HCT116 (cell line): ENCODE results near the gene EXOSC5. TPM values are rescaled to one million over a fixed set of nuclear protein-coding genes. Genes with fewer than 3 reads are reported as not detected.

Experiments used
- ATAC-seq: fragments of 200-7000 bp; cut with Tn5 transposase; 2 replicates; pipeline ENCODE4 v1.9.1; 2020; ENCODE audit warnings: mild to moderate bottlenecking, moderate library complexity
- BruUV-seq: library from RNA; stranded (reverse); fragments of 400-500 nt; replicated peaks from 2 replicates; lab custom pipeline; 2021; lab: Mats Ljungman, UMichigan
- CTCF ChIA-PET: fragments of 300-600 bp; sonication (Branson Sonifier 250); formaldehyde crosslinking; loops from one replicate; lab custom pipeline; 2021; ENCODE audit warnings: antibody characterized with exemption; lab: Charles Lee
- POLR2A ChIA-PET: fragments of 300-600, 350-600 bp; sonication (Branson Sonifier 250); formaldehyde crosslinking; loops from one replicate; lab custom pipeline; 2021; ENCODE audit warnings: antibody characterized with exemption; lab: Charles Lee
- RAD21 ChIA-PET, 2 experiments: fragments of 300-600 bp; sonication (Branson Sonifier 250); formaldehyde crosslinking; loops; one replicate each; lab custom pipeline; 2023; ENCODE audit warnings: low total read pairs in 2 of 2; ENCODE audit not compliant: uncharacterized antibody in 2 of 2, unreplicated experiment in 2 of 2, low non-redundant PET in 1 of 2; lab: Charles Lee
- DNase-seq: peaks from one replicate; pipeline ENCODE4 v3.0.0-alpha.2; 2010; ENCODE audit warnings: low read depth, low spot score
- H2AFZ ChIP-seq: fragments of 200-600 bp; shearing (Covaris generic), sonication (generic); 2 replicates; pipeline ENCODE4 v1.6.1; 2017; ENCODE audit warnings: low read depth, mixed run types, mixed read lengths, antibody characterized with exemption, low read length; ENCODE audit not compliant: poor library complexity, severe bottlenecking
- H3K27ac ChIP-seq: 2 replicates; pipeline ENCODE4 v1.5.1; 2012; ENCODE audit warnings: low read depth, low read length
- H3K27me3 ChIP-seq: fragments of 200-600 bp; sonication (generic); 2 replicates; pipeline ENCODE4 v1.6.1; 2016; ENCODE audit warnings: mixed run types, low read length, mixed read lengths; ENCODE audit not compliant: insufficient read depth
- H3K36me3 ChIP-seq, 2 experiments: fragments of 200-500 bp in 1 of 2; fragments of 200-600 bp in 1 of 2; sonication (Bioruptor generic) in 1 of 2; sonication (generic) in 1 of 2; 2 replicates each; pipeline versions ENCODE4 v1.5.1 to v1.6.1; 2014 to 2016; ENCODE audit warnings: low read length in 2 of 2, inconsistent platforms in 1 of 2, mixed read lengths in 1 of 2, mixed run types in 1 of 2; ENCODE audit not compliant: insufficient read depth in 2 of 2, control insufficient read depth in 1 of 2
- H3K4me1 ChIP-seq, 2 experiments: fragments of 200-600 bp in 1 of 2; sonication (generic) in 1 of 2; 2 replicates each; pipeline versions ENCODE4 v1.5.1 to v1.6.1; 2012 to 2017; ENCODE audit warnings: low read length in 2 of 2, inconsistent platforms in 1 of 2, mild to moderate bottlenecking in 1 of 2, mixed read lengths in 1 of 2, mixed run types in 1 of 2, moderate library complexity in 1 of 2; ENCODE audit not compliant: insufficient read depth in 2 of 2, control insufficient read depth in 1 of 2
- H3K4me2 ChIP-seq: fragments of 200-600 bp; sonication (generic); 2 replicates; pipeline ENCODE4 v1.6.1; 2017; ENCODE audit warnings: mixed run types, low read length, mixed read lengths
- H3K4me3 ChIP-seq, 2 experiments: fragments of 200-600 bp in 1 of 2; sonication (generic) in 1 of 2; replicated peaks in 1 of 2; 2 replicates each; pipeline ENCODE4 v1.5.1; 2011 to 2016; ENCODE audit warnings: low read length in 2 of 2, control low read depth in 1 of 2, low read depth in 1 of 2, mild to moderate bottlenecking in 1 of 2, mixed read lengths in 1 of 2, mixed run types in 1 of 2
- H3K79me2 ChIP-seq: fragments of 200-600 bp; sonication (generic); 2 replicates; pipeline ENCODE4 v1.6.1; 2017; ENCODE audit warnings: mild to moderate bottlenecking, mixed run types, low read length, moderate library complexity, mixed read lengths; ENCODE audit not compliant: insufficient read depth
- H3K9ac ChIP-seq: fragments of 200-600 bp; sonication (generic); 2 replicates; pipeline ENCODE4 v1.6.1; 2016; ENCODE audit warnings: low read length, mixed read lengths
- H3K9me2 ChIP-seq: fragments of 200-600 bp; sonication (generic), shearing (Covaris generic); 2 replicates; pipeline ENCODE4 v1.6.1; 2017; ENCODE audit warnings: mixed run types, mild to moderate bottlenecking, moderate library complexity; ENCODE audit not compliant: insufficient read depth
- H3K9me3 ChIP-seq, 2 experiments: fragments of 200-500 bp in 1 of 2; fragments of 200-600 bp in 1 of 2; sonication (Bioruptor generic) in 1 of 2; sonication (generic) in 1 of 2; 2 replicates each; pipeline ENCODE4 v1.6.1; 2014 to 2017; ENCODE audit warnings: low read length in 2 of 2, mixed read lengths in 2 of 2, inconsistent platforms in 1 of 2, low read depth in 1 of 2, mild to moderate bottlenecking in 1 of 2, mixed run types in 1 of 2, moderate library complexity in 1 of 2; ENCODE audit not compliant: control insufficient read depth in 1 of 2, insufficient read depth in 1 of 2
- H4K20me1 ChIP-seq: fragments of 200-600 bp; sonication (generic), shearing (Covaris generic); 2 replicates; pipeline ENCODE4 v1.6.1; 2017; ENCODE audit warnings: mixed run types, mild to moderate bottlenecking, moderate library complexity; ENCODE audit not compliant: insufficient read depth
- CBX3 ChIP-seq: IDR thresholded peaks from 2 replicates; pipeline ENCODE4 v1.6.1; 2012; ENCODE audit warnings: low read depth
- EGR1 ChIP-seq: IDR thresholded peaks from 2 replicates; pipeline ENCODE4 v1.6.1; 2012; ENCODE audit warnings: low read depth
- ELF1 ChIP-seq: IDR thresholded peaks from 2 replicates; pipeline ENCODE4 v1.6.1; 2012; ENCODE audit warnings: low read depth, borderline replicate concordance
- EZH2 ChIP-seq: fragments of 200-600 bp; sonication (generic); IDR thresholded peaks from 2 replicates; pipeline ENCODE4 v1.6.1; 2017; ENCODE audit warnings: antibody characterized with exemption, mixed run types
- EZH2phosphoT487 ChIP-seq: fragments of 200-600 bp; IDR thresholded peaks from 2 replicates; pipeline ENCODE4 v1.6.1; 2018; ENCODE audit warnings: antibody characterized with exemption, borderline replicate concordance
- POLR2AphosphoS5 ChIP-seq: IDR thresholded peaks from 2 replicates; pipeline ENCODE4 v1.6.1; 2011; ENCODE audit warnings: mild to moderate bottlenecking, low read depth, low read length, moderate library complexity
- RAD21 ChIP-seq: IDR thresholded peaks from 2 replicates; pipeline ENCODE4 v1.6.1; 2012; ENCODE audit warnings: low read depth, mild to moderate bottlenecking
- SP1 ChIP-seq: IDR thresholded peaks from 2 replicates; pipeline ENCODE4 v1.6.1; 2012; ENCODE audit warnings: low read depth
- SRF ChIP-seq: IDR thresholded peaks from 2 replicates; pipeline ENCODE4 v1.6.1; 2012; ENCODE audit warnings: low read depth
- TCF7L2 ChIP-seq: IDR thresholded peaks from 2 replicates; pipeline ENCODE4 v1.7.0; 2011; ENCODE audit warnings: borderline replicate concordance, inconsistent platforms; ENCODE audit not compliant: insufficient read depth, insufficient read length; ENCODE audit errors: extremely low read depth
- YY1 ChIP-seq: IDR thresholded peaks from 2 replicates; pipeline ENCODE4 v1.6.1; 2011; ENCODE audit warnings: low read length, low read depth, moderate library complexity, mild to moderate bottlenecking; ENCODE audit not compliant: insufficient replicate concordance; ENCODE audit errors: extremely low read depth
- ZFX ChIP-seq: fragments of 450-650 bp; IDR thresholded peaks from 2 replicates; pipeline ENCODE4 v1.6.1; 2017
- ZNF274 ChIP-seq: fragments of 200-500 bp; sonication (Bioruptor generic); IDR thresholded peaks from 2 replicates; pipeline ENCODE4 v1.6.1; 2014; ENCODE audit warnings: mild to moderate bottlenecking, low read depth, low read length, inconsistent platforms
- intact Hi-C: fragments of 100-400 bp; cut with micrococcal nuclease; formaldehyde crosslinking; loops from 2 replicates; pipeline ENCODE4 v1.10.0; 2022
- total RNA-seq: library from RNA; stranded (reverse); gene quantifications from one replicate; pipeline ENCODE4 v1.2.1, GENCODE V29; 2021; ENCODE audit not compliant: unreplicated experiment
- TF ChIP-seq, protein P1 (sequence below): IDR thresholded peaks from 2 replicates; pipeline ENCODE4 v1.6.1; 2012
- TF ChIP-seq, protein P2 (sequence below): IDR thresholded peaks from 2 replicates; pipeline ENCODE4 v1.6.1; 2011; ENCODE audit warnings: mild to moderate bottlenecking, low read length, moderate library complexity; ENCODE audit not compliant: insufficient replicate concordance; ENCODE audit errors: extremely low read depth
- TF ChIP-seq, protein P3 (sequence below), 3 experiments: fragments of 200-600 bp in 1 of 3; sonication (generic) in 1 of 3; IDR thresholded peaks in 2 of 3; conservative IDR thresholded peaks in 1 of 3; 2 replicates each; pipeline ENCODE4 v1.5.1; 2012 to 2017; ENCODE audit warnings: low read depth in 2 of 3, low read length in 2 of 3, antibody characterized with exemption in 1 of 3, borderline replicate concordance in 1 of 3, control low read depth in 1 of 3, mild to moderate bottlenecking in 1 of 3, mixed read lengths in 1 of 3, mixed run types in 1 of 3, moderate library complexity in 1 of 3; ENCODE audit not compliant: insufficient read depth in 1 of 3
- TF ChIP-seq, protein P4 (sequence below): IDR thresholded peaks from 2 replicates; pipeline ENCODE4 v1.6.1; 2012; ENCODE audit warnings: low read depth
- TF ChIP-seq, protein P5 (sequence below): IDR thresholded peaks from 2 replicates; pipeline ENCODE4 v1.6.1; 2012

The EXOSC5 gene
- total RNA-seq, 1 experiment from 2014 or later = 57.5 TPM

DNA sequence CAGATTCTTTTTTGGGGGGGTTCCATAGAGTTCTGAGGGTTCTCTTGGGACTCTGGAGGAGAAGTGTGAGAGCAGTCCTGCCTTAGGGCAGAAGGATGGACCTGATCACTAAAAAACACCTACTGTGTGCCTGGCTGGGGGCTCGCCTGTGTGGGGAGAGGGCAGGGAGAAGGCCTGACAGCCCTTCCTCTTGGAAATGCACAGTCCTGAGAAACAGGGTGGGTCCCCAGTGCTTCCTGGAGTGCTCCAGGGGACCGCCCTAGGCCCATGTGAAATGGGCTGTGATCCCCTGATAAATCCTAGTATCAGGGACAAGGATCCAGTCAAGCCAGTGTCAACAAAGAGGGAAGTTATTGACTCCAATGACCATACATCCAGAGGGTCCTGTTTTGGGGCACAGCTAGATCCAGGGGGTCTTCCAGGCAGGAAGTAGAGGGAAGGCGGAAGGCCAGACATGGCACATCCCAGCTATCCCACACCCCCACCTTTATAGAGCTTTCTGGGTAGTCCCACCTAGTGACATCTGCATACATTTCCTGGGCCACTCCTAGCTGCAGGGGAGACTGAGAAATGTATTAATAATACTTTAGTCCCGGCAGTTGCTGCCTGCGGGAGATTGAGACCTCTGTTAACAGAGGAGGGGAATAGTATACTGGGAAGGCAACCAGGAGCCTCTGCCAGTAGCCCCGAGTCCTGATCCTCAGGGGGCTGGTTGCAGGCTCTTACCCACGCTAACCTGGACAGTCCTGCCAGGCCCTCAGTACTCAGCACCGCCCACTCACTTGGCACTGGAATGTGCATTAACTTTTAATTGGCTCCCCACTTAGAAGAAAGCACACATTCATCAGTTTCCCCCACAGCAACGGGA lies 14.2 kb upstream of the EXOSC5 start:
- ATAC-seq = no peak
- no peaks in the 10 kb centered on the region for H4K20me1 ChIP-seq
- intact Hi-C loops = no loop called here
- no TSS peak for BruUV-seq
- H2AFZ ChIP-seq = no peak overlapping the region
- RAD21 ChIA-PET = no interaction called here
- H3K4me1 ChIP-seq = peaks cover 11 to 13% of the 10 kb centered on the region in 2 experiments; a peak in 3 of 4 replicates
- CTCF ChIA-PET = no interaction called here
- TF ChIP-seq ELF1 = no peak
- TF ChIP-seq, protein P1, sequence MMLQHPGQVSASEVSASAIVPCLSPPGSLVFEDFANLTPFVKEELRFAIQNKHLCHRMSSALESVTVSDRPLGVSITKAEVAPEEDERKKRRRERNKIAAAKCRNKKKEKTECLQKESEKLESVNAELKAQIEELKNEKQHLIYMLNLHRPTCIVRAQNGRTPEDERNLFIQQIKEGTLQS = no peak
- no peak for TF ChIP-seq EZH2
- no peak for TF ChIP-seq TCF7L2
- TF ChIP-seq SP1 = no peak
- TF ChIP-seq, protein P2, sequence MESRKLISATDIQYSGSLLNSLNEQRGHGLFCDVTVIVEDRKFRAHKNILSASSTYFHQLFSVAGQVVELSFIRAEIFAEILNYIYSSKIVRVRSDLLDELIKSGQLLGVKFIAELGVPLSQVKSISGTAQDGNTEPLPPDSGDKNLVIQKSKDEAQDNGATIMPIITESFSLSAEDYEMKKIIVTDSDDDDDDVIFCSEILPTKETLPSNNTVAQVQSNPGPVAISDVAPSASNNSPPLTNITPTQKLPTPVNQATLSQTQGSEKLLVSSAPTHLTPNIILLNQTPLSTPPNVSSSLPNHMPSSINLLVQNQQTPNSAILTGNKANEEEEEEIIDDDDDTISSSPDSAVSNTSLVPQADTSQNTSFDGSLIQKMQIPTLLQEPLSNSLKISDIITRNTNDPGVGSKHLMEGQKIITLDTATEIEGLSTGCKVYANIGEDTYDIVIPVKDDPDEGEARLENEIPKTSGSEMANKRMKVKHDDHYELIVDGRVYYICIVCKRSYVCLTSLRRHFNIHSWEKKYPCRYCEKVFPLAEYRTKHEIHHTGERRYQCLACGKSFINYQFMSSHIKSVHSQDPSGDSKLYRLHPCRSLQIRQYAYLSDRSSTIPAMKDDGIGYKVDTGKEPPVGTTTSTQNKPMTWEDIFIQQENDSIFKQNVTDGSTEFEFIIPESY = no peak
- TF ChIP-seq, protein P3, sequence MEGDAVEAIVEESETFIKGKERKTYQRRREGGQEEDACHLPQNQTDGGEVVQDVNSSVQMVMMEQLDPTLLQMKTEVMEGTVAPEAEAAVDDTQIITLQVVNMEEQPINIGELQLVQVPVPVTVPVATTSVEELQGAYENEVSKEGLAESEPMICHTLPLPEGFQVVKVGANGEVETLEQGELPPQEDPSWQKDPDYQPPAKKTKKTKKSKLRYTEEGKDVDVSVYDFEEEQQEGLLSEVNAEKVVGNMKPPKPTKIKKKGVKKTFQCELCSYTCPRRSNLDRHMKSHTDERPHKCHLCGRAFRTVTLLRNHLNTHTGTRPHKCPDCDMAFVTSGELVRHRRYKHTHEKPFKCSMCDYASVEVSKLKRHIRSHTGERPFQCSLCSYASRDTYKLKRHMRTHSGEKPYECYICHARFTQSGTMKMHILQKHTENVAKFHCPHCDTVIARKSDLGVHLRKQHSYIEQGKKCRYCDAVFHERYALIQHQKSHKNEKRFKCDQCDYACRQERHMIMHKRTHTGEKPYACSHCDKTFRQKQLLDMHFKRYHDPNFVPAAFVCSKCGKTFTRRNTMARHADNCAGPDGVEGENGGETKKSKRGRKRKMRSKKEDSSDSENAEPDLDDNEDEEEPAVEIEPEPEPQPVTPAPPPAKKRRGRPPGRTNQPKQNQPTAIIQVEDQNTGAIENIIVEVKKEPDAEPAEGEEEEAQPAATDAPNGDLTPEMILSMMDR (IDR thresholded peaks at IDR 0.05 in 2 of 3, conservative IDR thresholded peaks at IDR 0.05 in 1 of 3; ENCODE audit: borderline replicate concordance in 1 of 3, insufficient read depth in 1 of 3, low read depth in 2 of 3, low read length in 2 of 3) = no peak
- no peak for TF ChIP-seq ZFX
- TF ChIP-seq ZNF274 = no peak
- TF ChIP-seq SRF = no peak
- TF ChIP-seq POLR2AphosphoS5 = no peak
- TF ChIP-seq, protein P4, sequence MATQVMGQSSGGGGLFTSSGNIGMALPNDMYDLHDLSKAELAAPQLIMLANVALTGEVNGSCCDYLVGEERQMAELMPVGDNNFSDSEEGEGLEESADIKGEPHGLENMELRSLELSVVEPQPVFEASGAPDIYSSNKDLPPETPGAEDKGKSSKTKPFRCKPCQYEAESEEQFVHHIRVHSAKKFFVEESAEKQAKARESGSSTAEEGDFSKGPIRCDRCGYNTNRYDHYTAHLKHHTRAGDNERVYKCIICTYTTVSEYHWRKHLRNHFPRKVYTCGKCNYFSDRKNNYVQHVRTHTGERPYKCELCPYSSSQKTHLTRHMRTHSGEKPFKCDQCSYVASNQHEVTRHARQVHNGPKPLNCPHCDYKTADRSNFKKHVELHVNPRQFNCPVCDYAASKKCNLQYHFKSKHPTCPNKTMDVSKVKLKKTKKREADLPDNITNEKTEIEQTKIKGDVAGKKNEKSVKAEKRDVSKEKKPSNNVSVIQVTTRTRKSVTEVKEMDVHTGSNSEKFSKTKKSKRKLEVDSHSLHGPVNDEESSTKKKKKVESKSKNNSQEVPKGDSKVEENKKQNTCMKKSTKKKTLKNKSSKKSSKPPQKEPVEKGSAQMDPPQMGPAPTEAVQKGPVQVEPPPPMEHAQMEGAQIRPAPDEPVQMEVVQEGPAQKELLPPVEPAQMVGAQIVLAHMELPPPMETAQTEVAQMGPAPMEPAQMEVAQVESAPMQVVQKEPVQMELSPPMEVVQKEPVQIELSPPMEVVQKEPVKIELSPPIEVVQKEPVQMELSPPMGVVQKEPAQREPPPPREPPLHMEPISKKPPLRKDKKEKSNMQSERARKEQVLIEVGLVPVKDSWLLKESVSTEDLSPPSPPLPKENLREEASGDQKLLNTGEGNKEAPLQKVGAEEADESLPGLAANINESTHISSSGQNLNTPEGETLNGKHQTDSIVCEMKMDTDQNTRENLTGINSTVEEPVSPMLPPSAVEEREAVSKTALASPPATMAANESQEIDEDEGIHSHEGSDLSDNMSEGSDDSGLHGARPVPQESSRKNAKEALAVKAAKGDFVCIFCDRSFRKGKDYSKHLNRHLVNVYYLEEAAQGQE = no peak
- no peak for TF ChIP-seq YY1
- TF ChIP-seq, protein P5, sequence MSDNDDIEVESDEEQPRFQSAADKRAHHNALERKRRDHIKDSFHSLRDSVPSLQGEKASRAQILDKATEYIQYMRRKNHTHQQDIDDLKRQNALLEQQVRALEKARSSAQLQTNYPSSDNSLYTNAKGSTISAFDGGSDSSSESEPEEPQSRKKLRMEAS = no peak
- no peak for TF ChIP-seq EZH2phosphoT487
- TF ChIP-seq CBX3 = no peak
- TF ChIP-seq EGR1 = no peak
- no peak for TF ChIP-seq RAD21
- TF ChIP-seq, all 23 proteins: peak for 0
- Histone ChIP-seq H3K79me2 (no peaks in the 10 kb centered on the region), H3K9ac (no peak overlapping the region), H3K9me2 (no peaks in the 10 kb centered on the region), H3K4me2 (no peak overlapping the region), H3K36me3 (peaks cover 0 to 3% of the 10 kb centered on the region in 2 experiments; a peak in 1 of 4 replicates), H3K27ac (no peak overlapping the region), H3K4me3 (no peak overlapping the region), H3K9me3 (no peaks in the 10 kb centered on the region), H3K27me3 (no peaks in the 10 kb centered on the region)
- POLR2A ChIA-PET = no interaction called here
- no peak for DNase-seq
